ENCODE measurements around the gene BBOF1. TPM values are rescaled to one million over a fixed set of nuclear protein-coding genes. Genes with fewer than 3 reads are reported as not detected.

Gene BBOF1
- total RNA-seq, 2 experiments from 2014 or later, result 1.2 to 2.9 TPM

DNA sequence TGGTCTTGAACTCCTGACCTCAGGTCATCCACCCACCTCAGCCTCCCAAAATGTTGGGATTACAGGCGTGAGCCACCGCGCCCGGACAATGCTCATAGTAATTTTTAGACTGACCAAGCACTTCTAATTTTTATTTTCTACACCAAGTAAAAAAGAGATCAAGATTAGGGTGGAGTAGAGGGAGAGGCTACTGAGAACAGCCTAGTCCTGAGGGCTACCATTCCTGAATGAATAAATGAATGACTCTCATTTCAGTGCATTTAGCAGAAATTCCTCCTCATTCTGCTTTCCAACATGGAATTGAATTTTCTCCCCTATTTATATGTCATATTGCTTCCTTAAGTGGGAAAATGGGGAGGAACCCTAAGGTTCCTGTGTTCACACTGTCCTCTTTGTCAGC lies 26.4 kb downstream of the BBOF1 start:
- ATAC-seq (ENCODE audit: low read depth) (no peak), DNase-seq (no peak)
- Mint-ChIP-seq H3K27ac (no peak overlapping the region), H3K36me3 (no peaks in the 10 kb centered on the region), H3K4me1 (no peaks in the 10 kb centered on the region), H3K27me3 (no peaks in the 10 kb centered on the region), H3K9me3 (no peaks in the 10 kb centered on the region), H3K4me3 (no peak overlapping the region)
- POLR2A ChIA-PET, result no interaction called here

DNA sequence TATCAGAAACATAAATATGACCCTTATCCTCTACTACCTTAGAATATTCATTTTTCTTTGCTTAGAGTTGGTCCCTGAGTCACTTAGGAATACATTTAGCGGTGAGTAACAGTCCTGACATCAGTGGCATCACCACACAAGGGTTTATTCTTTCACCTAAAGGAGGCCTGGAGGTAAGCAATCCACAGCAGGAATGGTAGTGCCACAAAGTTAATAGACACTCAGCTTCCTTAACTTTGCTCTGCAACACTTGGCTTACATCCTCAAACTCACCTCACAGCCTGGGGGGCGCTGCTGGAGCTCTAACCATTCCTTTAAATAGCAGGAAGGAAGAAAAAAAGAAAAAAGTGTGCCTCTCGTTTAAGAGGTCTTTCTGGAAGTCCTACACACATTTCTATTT lies 29.1 kb downstream of the BBOF1 start:
- POLR2A ChIA-PET, result no interaction called here

DNA sequence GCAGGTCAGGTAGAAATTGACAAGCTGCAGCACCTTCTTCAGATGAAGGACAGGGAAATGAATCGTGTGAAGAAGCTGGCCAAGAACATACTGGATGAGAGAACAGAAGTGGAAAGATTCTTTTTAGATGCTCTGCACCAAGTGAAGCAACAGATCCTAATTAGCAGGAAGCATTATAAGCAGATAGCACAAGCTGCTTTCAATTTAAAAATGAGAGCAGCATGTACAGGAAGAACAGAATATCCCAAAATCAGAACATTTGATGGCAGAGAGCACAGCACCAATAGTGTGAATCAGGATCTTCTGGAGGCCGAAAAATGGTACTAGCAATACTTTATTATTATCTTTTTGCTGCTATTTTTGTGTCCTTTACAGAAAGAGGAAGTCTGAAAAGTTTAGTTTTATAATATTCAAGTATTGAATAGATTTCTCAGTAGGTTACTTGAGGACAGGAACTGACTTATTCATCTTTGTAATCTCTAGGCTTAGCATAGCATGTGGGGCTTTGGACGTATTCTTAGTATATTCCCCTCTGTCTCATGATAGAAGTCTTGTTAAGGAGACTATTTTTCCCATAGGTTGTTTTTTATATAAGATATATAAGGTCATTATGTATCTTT lies 30.8 kb downstream of the BBOF1 start:
- Mint-ChIP-seq H3K4me1 (no peaks in the 10 kb centered on the region), H3K36me3 (no peaks in the 10 kb centered on the region), H3K27me3 (no peaks in the 10 kb centered on the region), H3K4me3 (no peak overlapping the region), H3K27ac (no peak overlapping the region), H3K9me3 (no peaks in the 10 kb centered on the region)
- ATAC-seq (ENCODE audit: low read depth) (no peak), DNase-seq (no peak)
- POLR2A ChIA-PET, result no interaction called here

More for the DNA sequence above, 29.1 kb downstream of the BBOF1 start:
- Mint-ChIP-seq H3K4me1 (no peaks in the 10 kb centered on the region), H3K36me3 (no peaks in the 10 kb centered on the region), H3K27me3 (no peaks in the 10 kb centered on the region), H3K9me3 (no peaks in the 10 kb centered on the region), H3K4me3 (no peak overlapping the region), H3K27ac (no peak overlapping the region)
- ATAC-seq (ENCODE audit: low read depth) (no peak), DNase-seq (no peak)

DNA sequence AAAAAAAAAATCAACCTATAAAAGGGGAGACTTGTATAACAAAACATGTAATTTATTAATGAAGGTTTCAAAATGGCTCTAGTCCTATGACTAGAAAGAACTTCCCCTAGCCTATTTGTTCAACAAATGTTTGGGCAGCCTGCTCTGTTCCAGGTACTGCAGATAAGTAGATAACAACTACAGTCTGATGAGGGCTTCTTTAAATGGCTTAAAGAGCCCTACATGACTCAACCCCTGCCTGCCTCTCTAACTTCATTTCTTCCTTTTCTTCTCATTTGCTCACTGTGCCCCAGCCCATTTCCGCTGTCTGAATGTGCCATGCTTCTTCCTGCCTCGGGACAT lies 43.6 kb downstream of the BBOF1 start:
- H3K9me3 Mint-ChIP-seq, result no peaks in the 10 kb centered on the region
- POLR2A ChIA-PET, result no interaction called here
- DNase-seq (no peak), ATAC-seq (ENCODE audit: low read depth) (no peak)
- H3K36me3 Mint-ChIP-seq, result peaks cover 5% of the 10 kb centered on the region
- no peak overlapping the region for H3K4me3 Mint-ChIP-seq
- no peaks in the 10 kb centered on the region for H3K4me1 Mint-ChIP-seq
- H3K27me3 Mint-ChIP-seq, result no peaks in the 10 kb centered on the region
- no peak overlapping the region for H3K27ac Mint-ChIP-seq

DNA sequence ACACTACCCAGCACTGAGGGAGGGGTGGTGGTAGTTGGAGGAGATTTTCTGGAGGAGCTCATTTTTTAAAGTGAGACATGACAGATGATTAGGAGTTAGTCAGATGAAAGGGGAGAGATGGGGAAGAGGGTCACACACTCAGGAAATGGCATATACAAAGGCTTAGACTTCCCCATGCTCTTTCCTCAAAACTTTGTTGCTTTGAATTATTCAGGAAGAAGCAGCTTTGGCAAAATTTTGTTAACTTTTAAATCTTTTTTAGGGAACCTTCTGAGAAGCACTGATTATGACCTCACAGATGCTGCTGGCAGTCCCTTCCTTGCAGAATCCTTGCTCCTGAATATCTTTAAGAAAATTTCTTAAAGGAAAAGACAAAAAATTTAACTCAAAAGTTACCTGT lies 45.3 kb downstream of the BBOF1 start:
- no peak for ATAC-seq (ENCODE audit: low read depth)
- H3K9me3 Mint-ChIP-seq, result no peaks in the 10 kb centered on the region
- no peak overlapping the region for H3K27ac Mint-ChIP-seq
- POLR2A ChIA-PET, result no interaction called here
- H3K4me1 Mint-ChIP-seq, result no peaks in the 10 kb centered on the region
- H3K27me3 Mint-ChIP-seq, result no peaks in the 10 kb centered on the region
- H3K4me3 Mint-ChIP-seq, result no peak overlapping the region
- DNase-seq, result no peak
- H3K36me3 Mint-ChIP-seq, result peaks cover 5% of the 10 kb centered on the region

DNA sequence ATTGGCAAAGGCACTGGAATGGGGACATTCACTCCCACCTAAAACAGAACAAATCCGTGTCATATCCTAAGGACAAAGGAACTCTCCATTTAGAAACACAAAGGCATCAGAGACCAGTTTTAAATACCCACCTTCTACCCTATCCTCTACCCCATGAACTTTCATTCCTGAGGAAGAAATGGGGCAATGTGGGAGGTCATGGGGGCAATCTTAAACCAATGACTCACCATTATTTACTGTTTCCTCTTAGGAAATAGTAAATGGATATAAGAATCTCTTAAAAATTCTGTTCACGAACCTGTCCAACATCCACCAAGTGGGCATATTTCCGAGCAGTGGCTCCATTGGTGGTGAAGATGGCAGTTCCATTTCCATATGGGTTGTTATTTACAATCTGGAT lies 45.7 kb downstream of the BBOF1 start:
- H3K9me3 Mint-ChIP-seq, result no peaks in the 10 kb centered on the region
- DNase-seq (no peak), ATAC-seq (ENCODE audit: low read depth) (no peak)
- no peak overlapping the region for H3K4me3 Mint-ChIP-seq
- H3K27me3 Mint-ChIP-seq, result no peaks in the 10 kb centered on the region
- H3K27ac Mint-ChIP-seq, result no peak overlapping the region
- POLR2A ChIA-PET, result no interaction called here
- H3K36me3 Mint-ChIP-seq, result peaks cover 5% of the 10 kb centered on the region
- H3K4me1 Mint-ChIP-seq, result no peaks in the 10 kb centered on the region

DNA sequence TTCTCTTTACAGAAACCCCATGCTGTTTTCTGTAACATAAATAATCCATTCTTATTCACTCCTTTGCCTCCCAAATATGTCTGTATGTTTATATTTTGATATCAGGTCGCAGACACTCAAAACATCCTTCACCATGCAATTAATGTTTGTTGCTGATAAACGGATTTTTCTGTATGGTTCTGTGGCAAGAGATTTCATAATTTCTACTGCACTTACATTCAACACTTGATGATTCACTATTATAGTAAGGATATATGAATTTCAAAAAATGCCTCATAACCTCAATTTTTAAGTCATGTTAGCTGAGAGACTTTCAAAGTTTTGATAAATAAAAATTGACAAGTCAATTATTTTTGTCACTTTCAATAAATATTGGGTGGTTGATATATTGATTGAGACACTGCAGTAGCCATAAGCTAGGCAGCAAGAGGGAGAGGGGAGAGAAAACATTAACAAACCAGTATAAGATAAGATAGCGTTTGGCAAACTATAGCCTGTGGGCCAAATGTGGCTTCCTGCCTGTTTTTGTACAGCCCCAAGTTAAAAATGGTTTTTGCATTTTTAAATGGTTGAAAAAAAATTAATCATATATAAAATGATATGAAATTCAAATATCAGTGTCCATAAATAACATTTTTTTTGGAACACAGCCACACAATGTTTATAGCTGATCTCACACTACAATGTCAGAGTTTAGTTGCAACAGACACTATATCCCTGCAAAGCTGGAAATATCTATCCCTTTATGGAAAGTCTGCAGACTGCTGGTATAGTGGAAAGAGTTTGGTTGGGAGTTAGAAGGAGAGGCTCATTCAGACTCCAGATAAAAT lies 46.8 kb downstream of the BBOF1 start:
- H3K4me1 Mint-ChIP-seq, result no peaks in the 10 kb centered on the region
- H3K4me3 Mint-ChIP-seq, result no peak overlapping the region
- DNase-seq, result no peak
- no peaks in the 10 kb centered on the region for H3K9me3 Mint-ChIP-seq
- H3K36me3 Mint-ChIP-seq, result peaks cover 5% of the 10 kb centered on the region
- H3K27me3 Mint-ChIP-seq, result no peaks in the 10 kb centered on the region
- POLR2A ChIA-PET, result no interaction called here
- no peak overlapping the region for H3K27ac Mint-ChIP-seq
- no peak for ATAC-seq (ENCODE audit: low read depth)

DNA sequence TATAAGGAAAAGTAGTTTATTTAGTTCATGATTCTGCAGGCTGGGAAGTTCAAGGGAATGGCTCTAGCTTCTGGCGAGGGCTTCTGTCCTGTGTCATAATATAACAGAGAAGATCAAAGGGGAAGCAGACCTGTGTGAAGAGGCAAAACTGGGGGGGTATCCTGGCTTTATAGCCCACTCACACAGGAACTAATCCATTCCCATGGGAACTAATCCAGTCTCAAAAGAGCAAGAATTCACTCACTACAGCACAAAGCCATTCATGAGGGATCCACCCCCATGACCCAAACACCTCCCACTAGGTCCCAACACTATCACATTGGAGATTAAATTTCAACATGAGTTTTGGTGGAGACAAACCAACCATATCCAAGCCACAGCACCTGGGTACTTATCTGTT lies 58.3 kb downstream of the BBOF1 start:
- Mint-ChIP-seq H3K27me3 (no peaks in the 10 kb centered on the region), H3K4me1 (no peaks in the 10 kb centered on the region), H3K36me3 (no peaks in the 10 kb centered on the region), H3K9me3 (no peaks in the 10 kb centered on the region), H3K4me3 (no peak overlapping the region), H3K27ac (no peak overlapping the region)
- no peak for ATAC-seq (ENCODE audit: low read depth)
- POLR2A ChIA-PET, result no interaction called here
- DNase-seq, result no peak

DNA sequence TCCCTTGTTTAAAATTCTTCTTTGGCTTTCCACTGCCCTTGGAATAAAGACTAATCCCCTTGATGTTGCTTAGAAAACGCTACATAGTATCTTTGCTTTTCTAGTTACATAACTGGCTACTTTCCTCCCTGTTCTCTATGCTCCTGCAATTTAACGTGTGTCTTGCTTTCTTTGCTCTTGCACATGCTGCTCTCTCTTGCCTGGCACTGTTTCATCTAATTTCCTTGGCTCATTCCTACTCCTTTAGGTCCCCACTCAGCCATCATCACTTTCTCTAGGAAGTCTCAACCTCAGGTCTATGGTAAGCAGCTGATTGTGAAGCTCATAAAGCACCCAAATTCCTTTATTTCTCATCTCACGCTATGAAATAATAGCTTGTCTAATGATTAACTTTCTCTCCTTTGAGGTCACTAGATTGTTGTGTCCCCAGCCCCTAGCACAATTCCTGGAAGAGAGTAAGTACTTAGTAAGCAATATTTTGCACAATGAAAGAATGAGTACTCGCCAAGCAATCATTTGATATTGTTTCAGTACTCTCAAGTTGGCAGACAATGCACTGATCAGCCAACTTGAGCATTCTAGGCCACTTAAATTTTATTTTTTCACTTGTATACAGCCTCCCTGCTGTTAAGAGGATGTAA lies 61.8 kb downstream of the BBOF1 start:
- peaks cover 11% of the 10 kb centered on the region for H3K4me1 Mint-ChIP-seq

DNA sequence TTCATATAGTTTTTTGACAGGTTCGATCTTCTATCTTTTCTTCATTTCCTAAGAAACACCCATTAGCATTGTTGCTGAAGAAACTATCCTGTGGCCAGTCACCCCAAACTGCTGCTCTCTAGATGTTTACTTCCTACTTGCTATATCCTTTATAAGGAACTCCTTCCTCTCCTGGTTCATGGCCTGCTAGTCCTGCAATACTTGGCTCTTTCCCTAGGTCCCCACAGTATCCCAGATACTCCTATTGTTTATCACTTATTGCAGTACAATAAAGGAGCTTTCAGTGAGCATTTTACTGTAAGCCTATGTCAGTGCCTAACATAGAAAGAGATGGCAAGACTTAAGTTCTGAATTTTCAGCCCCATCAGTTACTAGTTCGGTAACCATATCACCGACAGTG lies 62.3 kb downstream of the BBOF1 start:
- H3K27me3 Mint-ChIP-seq, result no peaks in the 10 kb centered on the region
- H3K9me3 Mint-ChIP-seq, result no peaks in the 10 kb centered on the region
- H3K27ac Mint-ChIP-seq, result no peak overlapping the region
- peaks cover 15% of the 10 kb centered on the region for H3K4me1 Mint-ChIP-seq
- POLR2A ChIA-PET, result no interaction called here
- ATAC-seq (ENCODE audit: low read depth) (no peak), DNase-seq (no peak)
- no peak overlapping the region for H3K4me3 Mint-ChIP-seq
- no peaks in the 10 kb centered on the region for H3K36me3 Mint-ChIP-seq

More for the DNA sequence above, 61.8 kb downstream of the BBOF1 start:
- Mint-ChIP-seq H3K9me3 (no peaks in the 10 kb centered on the region), H3K4me3 (no peak overlapping the region), H3K27me3 (no peaks in the 10 kb centered on the region), H3K36me3 (no peaks in the 10 kb centered on the region), H3K27ac (no peak overlapping the region)
- DNase-seq, result no peak
- POLR2A ChIA-PET, result no interaction called here
- no peak for ATAC-seq (ENCODE audit: low read depth)

DNA sequence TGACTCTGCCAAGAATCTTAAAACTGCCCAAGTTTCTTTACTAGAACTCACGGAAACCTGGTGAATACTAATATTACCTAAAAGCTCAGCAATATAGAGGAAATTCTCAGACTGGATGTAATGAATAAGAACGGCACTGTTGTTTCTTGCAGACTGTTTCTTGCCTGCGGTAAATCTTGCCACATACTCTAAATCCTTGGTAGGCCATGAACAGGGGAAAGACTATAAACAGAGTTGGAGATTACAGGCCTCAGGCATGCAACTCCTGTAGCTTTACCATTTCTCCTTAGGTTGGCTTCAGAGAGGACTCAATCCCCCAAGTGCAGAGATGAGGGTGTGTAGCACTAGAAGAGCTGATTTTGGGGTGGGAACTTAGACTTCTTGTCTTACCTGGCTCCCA lies 64.0 kb downstream of the BBOF1 start:
- no peak for ATAC-seq (ENCODE audit: low read depth)
- POLR2A ChIA-PET, result interaction anchor here (1.1 to 1.3 kb wide), 2 partner anchors 64 to 329 kb away, joined by 3 to 6 read pairs; partner anchors contain the start of genes BBOF1 and ENTPD5

DNA sequence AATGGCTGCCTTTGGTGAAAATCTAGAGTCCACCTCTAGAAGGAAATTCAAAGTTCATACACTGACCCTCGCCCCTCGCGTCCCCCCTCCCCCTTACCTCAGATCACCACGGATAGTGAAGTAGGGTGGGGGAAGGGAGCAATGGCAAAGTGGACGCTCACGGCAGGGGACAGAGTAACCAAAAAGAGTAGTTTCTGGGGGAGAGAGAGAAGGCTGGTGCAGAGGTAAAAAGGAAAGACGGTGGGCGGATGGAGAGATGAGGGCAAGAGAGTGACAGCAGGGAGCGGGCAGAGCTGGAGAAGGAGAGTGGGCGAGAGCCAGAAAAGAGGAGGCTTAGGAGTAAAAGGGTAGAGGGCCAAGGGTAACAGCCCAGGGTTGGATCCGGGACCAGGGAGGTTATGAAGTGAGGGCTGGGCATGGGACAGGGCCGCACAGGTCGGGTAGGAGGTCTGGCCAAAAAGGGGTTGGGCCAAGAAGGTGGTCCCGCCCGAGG lies 64.7 kb downstream of the BBOF1 start:
- H3K27me3 Mint-ChIP-seq, result no peaks in the 10 kb centered on the region
- H3K4me3 Mint-ChIP-seq, result peak overlapping the region; percentile 94
- H3K9me3 Mint-ChIP-seq, result no peaks in the 10 kb centered on the region
- DNase-seq (no peak), ATAC-seq (ENCODE audit: low read depth) (no peak)
- peak overlapping the region; percentile 93 for H3K27ac Mint-ChIP-seq
- H3K36me3 Mint-ChIP-seq, result peaks cover 5% of the 10 kb centered on the region
- POLR2A ChIA-PET, result interaction anchor here (1.0 to 1.3 kb wide), 3 partner anchors 65 to 330 kb away, joined by 3 to 6 read pairs (median 3); partner anchors contain the start of genes BBOF1 and ENTPD5
- peaks cover 18% of the 10 kb centered on the region for H3K4me1 Mint-ChIP-seq

More for the DNA sequence above, 64.0 kb downstream of the BBOF1 start:
- Mint-ChIP-seq H3K27ac (no peak overlapping the region), H3K9me3 (no peaks in the 10 kb centered on the region), H3K4me3 (peak overlapping the region; percentile 94), H3K36me3 (peaks cover 2% of the 10 kb centered on the region), H3K27me3 (no peaks in the 10 kb centered on the region), H3K4me1 (peaks cover 15% of the 10 kb centered on the region)
- DNase-seq, result no peak

DNA sequence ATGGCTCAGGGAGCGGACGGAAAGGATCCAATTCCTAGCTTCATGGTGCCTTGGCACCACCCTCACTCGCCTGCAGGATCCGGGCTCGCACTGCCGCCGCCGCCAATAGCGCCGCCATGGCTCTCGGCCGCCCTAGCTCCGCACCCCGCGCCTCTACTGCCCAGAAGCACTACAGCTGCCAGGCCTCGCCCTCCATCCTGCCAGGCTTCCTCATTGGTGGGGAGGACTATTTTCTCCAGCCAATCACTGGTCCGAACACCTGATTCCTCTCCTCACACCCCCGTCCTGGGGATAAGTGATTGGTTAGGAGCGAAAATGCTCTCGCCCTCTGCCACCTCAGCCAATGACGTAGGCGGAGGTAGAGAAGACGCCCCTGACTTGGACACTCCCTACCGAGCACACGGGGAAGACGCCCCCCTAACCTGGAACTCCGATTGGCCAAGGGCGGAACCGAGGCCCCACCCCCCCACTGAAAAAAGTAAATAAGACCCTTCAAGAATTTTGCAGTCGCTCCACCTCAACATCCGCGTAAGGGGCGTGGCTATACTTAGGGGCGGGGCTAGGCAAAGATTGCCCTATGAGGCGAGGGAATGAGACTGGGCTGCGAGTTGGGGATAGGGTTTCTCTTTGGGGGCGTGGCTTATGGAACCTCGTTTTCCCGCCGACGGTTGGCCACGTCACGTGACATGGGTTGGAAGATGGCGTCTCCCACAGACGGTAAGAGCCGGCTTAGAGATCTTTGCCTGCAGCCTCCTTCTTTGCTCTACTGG lies 65.3 kb downstream of the BBOF1 start, which contains the start of the genes ALDH6A1 and LIN52:
ALDH6A1 (minus strand) TSS at position 177 of the 770 bp plus-strand sequence; CDS start at position 118, 59 bp downstream.
LIN52 (plus strand) TSS at position 680 of the 770 bp plus-strand sequence; CDS start at position 699, 19 bp downstream.
- Mint-ChIP-seq H3K27me3 (no peaks in the 10 kb centered on the region), H3K4me3 (peak within 1 kb of the TSS; percentile 94), H3K27ac (peak within 1 kb of the TSS; percentile 93), H3K36me3 (peaks cover 12% of the 10 kb centered on the region), H3K9me3 (peaks cover 2% of the 10 kb centered on the region), H3K4me1 (peaks cover 23% of the 10 kb centered on the region)
- peak; percentile 96 for DNase-seq
- peak; percentile 93 for ATAC-seq (ENCODE audit: low read depth)
- POLR2A ChIA-PET, result interaction anchor here (1.0 to 1.3 kb wide), 6 partner anchors 65 to 1058 kb away, joined by 3 to 6 read pairs (median 3); partner anchors contain the start of genes ACOT2, BBOF1, ENTPD5 and ZFYVE1
